ENCODE results near the gene UGT1A8.

Gene UGT1A8

GRCh38 chr2:233705911-233706506 is 88.6 kb downstream of the UGT1A8 start:
- WGBS (ENCODE audit: extremely low coverage, insufficient coverage, low lambda C conversion rate), result no CpG with 5 or more reads among the region's 4 CpGs
- no peak overlapping the region for H2BK15ac ChIP-seq (replicated peaks; ENCODE audit: low read depth)
- H4K5ac ChIP-seq (ENCODE audit: low read length), result no peak overlapping the region
- H3K4ac ChIP-seq (ENCODE audit: low read depth, low read length), result no peak overlapping the region
- H3K9ac ChIP-seq (ENCODE audit: low read length), result no peak overlapping the region
- H3K79me1 ChIP-seq (ENCODE audit: low read length), result no peaks in the 10 kb centered on the region
- no peak overlapping the region for H4K8ac ChIP-seq (ENCODE audit: low read depth, low read length)
- H3K79me2 ChIP-seq (ENCODE audit: control insufficient read depth, insufficient read depth, low read length), result no peaks in the 10 kb centered on the region
- no peaks in the 10 kb centered on the region for H3K27me3 ChIP-seq (ENCODE audit: insufficient read depth, low read length, poor library complexity)
- H3K4me2 ChIP-seq (ENCODE audit: low read length), result no peak overlapping the region
- no peak overlapping the region for H3K4me3 ChIP-seq (ENCODE audit: low read length)
- H3K23ac ChIP-seq (ENCODE audit: low read length), result no peak overlapping the region
- no peak overlapping the region for H3K27ac ChIP-seq (ENCODE audit: low read depth, low read length)
- no peak overlapping the region for H3K56ac ChIP-seq (ENCODE audit: low read length)
- H2AK5ac ChIP-seq (ENCODE audit: low read length), result no peak overlapping the region
- DNase-seq, result no peak
- no peak overlapping the region for H3K18ac ChIP-seq (ENCODE audit: low read length)
- H2BK120ac ChIP-seq (ENCODE audit: low read depth, low read length), result no peak overlapping the region
- no peaks in the 10 kb centered on the region for H3K36me3 ChIP-seq (ENCODE audit: control insufficient read depth, insufficient read depth, low read length)
- H2BK5ac ChIP-seq (ENCODE audit: low read length), result no peak overlapping the region
- no peaks in the 10 kb centered on the region for H3K4me1 ChIP-seq (ENCODE audit: control insufficient read depth, low read depth, low read length)

DNA sequence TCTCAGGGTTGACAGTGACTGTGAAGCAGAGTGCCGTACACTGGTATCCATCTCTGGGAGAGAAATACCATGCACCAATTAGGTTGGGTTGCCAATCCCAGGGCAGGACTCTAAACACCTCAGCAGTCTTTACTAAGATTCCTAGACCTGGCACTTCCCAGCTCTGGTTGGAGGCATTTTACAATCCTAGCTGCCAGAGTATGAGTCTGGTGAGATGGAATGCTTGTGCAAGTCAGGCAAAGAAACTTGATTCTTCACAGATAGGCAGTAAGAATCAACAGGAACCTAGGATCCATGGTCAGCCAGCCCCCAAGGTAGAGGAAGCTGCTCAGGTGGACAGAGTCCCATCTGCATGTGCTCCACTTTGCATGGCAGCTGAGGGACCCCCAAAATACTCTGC is 89.3 kb downstream of the UGT1A8 start:
- Histone ChIP-seq H3K79me2 (ENCODE audit: control insufficient read depth, insufficient read depth, low read length) (no peaks in the 10 kb centered on the region), H4K5ac (ENCODE audit: low read length) (no peak overlapping the region), H3K36me3 (ENCODE audit: control insufficient read depth, insufficient read depth, low read length) (no peaks in the 10 kb centered on the region), H3K23ac (ENCODE audit: low read length) (no peak overlapping the region), H2BK5ac (ENCODE audit: low read length) (no peak overlapping the region), H3K56ac (ENCODE audit: low read length) (no peak overlapping the region), H2BK15ac (replicated peaks; ENCODE audit: low read depth) (no peak overlapping the region), H3K27me3 (ENCODE audit: insufficient read depth, low read length, poor library complexity) (no peaks in the 10 kb centered on the region), H2BK120ac (ENCODE audit: low read depth, low read length) (no peak overlapping the region), H3K18ac (ENCODE audit: low read length) (no peak overlapping the region), H3K4me1 (ENCODE audit: control insufficient read depth, low read depth, low read length) (no peaks in the 10 kb centered on the region), H4K8ac (ENCODE audit: low read depth, low read length) (no peak overlapping the region), H3K4me3 (ENCODE audit: low read length) (no peak overlapping the region), H3K9ac (ENCODE audit: low read length) (no peak overlapping the region), H3K27ac (ENCODE audit: low read depth, low read length) (no peak overlapping the region), H3K4ac (ENCODE audit: low read depth, low read length) (no peak overlapping the region), H2AK5ac (ENCODE audit: low read length) (no peak overlapping the region), H3K79me1 (ENCODE audit: low read length) (no peaks in the 10 kb centered on the region), H3K4me2 (ENCODE audit: low read length) (no peak overlapping the region)
- no CpG with 5 or more reads among the region's 1 CpG for WGBS (ENCODE audit: extremely low coverage, insufficient coverage, low lambda C conversion rate)
- DNase-seq, result no peak

- Histone ChIP-seq H3K27me3 (ENCODE audit: insufficient read depth, low read length, poor library complexity) (no peaks in the 10 kb centered on the region), H3K27ac (ENCODE audit: low read depth, low read length) (no peak overlapping the region), H3K79me2 (ENCODE audit: control insufficient read depth, insufficient read depth, low read length) (no peaks in the 10 kb centered on the region), H3K9ac (ENCODE audit: low read length) (no peak overlapping the region), H2AK5ac (ENCODE audit: low read length) (no peak overlapping the region), H3K23ac (ENCODE audit: low read length) (no peak overlapping the region), H3K56ac (ENCODE audit: low read length) (no peak overlapping the region), H3K18ac (ENCODE audit: low read length) (no peak overlapping the region), H2BK5ac (ENCODE audit: low read length) (no peak overlapping the region), H3K4me2 (ENCODE audit: low read length) (no peak overlapping the region), H2BK120ac (ENCODE audit: low read depth, low read length) (no peak overlapping the region), H4K8ac (ENCODE audit: low read depth, low read length) (no peak overlapping the region), H3K79me1 (ENCODE audit: low read length) (no peaks in the 10 kb centered on the region), H2BK15ac (replicated peaks; ENCODE audit: low read depth) (no peak overlapping the region), H3K4ac (ENCODE audit: low read depth, low read length) (no peak overlapping the region), H4K5ac (ENCODE audit: low read length) (no peak overlapping the region), H3K36me3 (ENCODE audit: control insufficient read depth, insufficient read depth, low read length) (no peaks in the 10 kb centered on the region), H3K4me1 (ENCODE audit: control insufficient read depth, low read depth, low read length) (no peaks in the 10 kb centered on the region), H3K4me3 (ENCODE audit: low read length) (no peak overlapping the region)
- DNase-seq, result no peak
- WGBS (ENCODE audit: extremely low coverage, insufficient coverage, low lambda C conversion rate), result no CpG with 5 or more reads among the region's 10 CpGs
Observed at GRCh38 chr2:233707940-233708644, 90.7 kb downstream of the UGT1A8 start.

DNA sequence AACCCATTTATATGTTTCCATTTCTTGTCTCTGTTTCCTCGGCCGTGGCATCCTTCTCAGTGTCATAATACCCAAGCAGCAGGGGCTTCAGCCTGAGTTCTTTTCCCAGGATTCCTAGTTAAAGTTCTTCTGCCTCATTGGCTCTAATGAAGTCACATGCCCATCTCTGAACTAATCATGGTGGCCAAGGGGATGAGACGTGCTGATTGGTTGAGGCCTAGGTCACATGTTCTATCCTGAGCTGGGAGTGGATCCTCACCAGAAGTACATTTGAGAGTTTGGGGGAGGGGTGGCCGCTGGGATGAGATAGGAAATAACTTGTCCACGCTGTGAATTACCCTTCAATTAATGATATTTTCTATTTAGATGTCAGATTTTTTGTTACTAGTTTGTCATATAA is 91.5 kb downstream of the UGT1A8 start:
- H3K23ac ChIP-seq (ENCODE audit: low read length), result no peak overlapping the region
- H2BK120ac ChIP-seq (ENCODE audit: low read depth, low read length), result no peak overlapping the region
- no peak overlapping the region for H3K4me3 ChIP-seq (ENCODE audit: low read length)
- no peak overlapping the region for H2BK5ac ChIP-seq (ENCODE audit: low read length)
- H4K5ac ChIP-seq (ENCODE audit: low read length), result no peak overlapping the region
- H3K27ac ChIP-seq (ENCODE audit: low read depth, low read length), result no peak overlapping the region
- no peaks in the 10 kb centered on the region for H3K4me1 ChIP-seq (ENCODE audit: control insufficient read depth, low read depth, low read length)
- no peak overlapping the region for H3K18ac ChIP-seq (ENCODE audit: low read length)
- H3K4me2 ChIP-seq (ENCODE audit: low read length), result no peak overlapping the region
- H3K79me1 ChIP-seq (ENCODE audit: low read length), result no peaks in the 10 kb centered on the region
- no peak overlapping the region for H3K4ac ChIP-seq (ENCODE audit: low read depth, low read length)
- no peak overlapping the region for H2BK15ac ChIP-seq (replicated peaks; ENCODE audit: low read depth)
- no CpG with 5 or more reads among the region's 5 CpGs for WGBS (ENCODE audit: extremely low coverage, insufficient coverage, low lambda C conversion rate)
- H3K56ac ChIP-seq (ENCODE audit: low read length), result no peak overlapping the region
- no peaks in the 10 kb centered on the region for H3K79me2 ChIP-seq (ENCODE audit: control insufficient read depth, insufficient read depth, low read length)
- no peaks in the 10 kb centered on the region for H3K27me3 ChIP-seq (ENCODE audit: insufficient read depth, low read length, poor library complexity)
- H2AK5ac ChIP-seq (ENCODE audit: low read length), result no peak overlapping the region
- no peak overlapping the region for H4K8ac ChIP-seq (ENCODE audit: low read depth, low read length)
- no peak overlapping the region for H3K9ac ChIP-seq (ENCODE audit: low read length)
- peak; percentile 45 for DNase-seq
- H3K36me3 ChIP-seq (ENCODE audit: control insufficient read depth, insufficient read depth, low read length), result no peaks in the 10 kb centered on the region

DNA sequence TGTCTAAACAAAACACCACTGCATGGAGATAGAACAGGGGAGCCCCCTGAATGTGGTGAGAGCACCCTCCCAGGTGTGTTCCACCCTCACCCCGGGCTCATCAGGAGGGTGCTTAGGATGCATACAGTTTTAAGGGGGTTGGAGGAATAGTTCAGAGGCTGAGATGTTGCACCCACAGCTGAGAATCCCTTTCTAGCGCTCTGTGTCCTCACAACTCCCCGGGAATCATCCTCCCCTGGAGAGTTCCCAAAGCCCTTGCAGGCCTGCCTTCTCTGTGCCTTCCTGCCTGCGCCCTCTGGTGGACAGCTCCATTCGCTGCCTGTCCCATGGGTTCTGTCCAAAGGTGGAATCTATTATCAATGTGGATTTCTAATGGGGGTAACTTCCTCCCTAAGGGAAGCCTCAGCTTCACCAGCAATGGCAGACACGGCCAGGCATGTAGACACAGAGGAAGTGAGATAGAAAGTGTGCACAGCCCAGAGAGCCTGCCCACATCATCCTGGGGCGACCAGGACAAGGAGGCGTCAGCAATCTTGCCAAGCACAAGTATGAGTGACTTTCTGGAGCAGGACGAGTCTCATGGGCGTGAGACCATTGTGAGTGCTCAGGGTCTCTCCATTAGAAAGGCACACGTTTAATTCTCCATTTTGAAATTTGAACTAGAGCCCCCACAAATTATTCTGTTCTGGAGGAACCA is 94.0 kb downstream of the UGT1A8 start:
- Histone ChIP-seq H3K9ac (ENCODE audit: low read length) (no peak overlapping the region), H4K5ac (ENCODE audit: low read length) (no peak overlapping the region), H3K36me3 (ENCODE audit: control insufficient read depth, insufficient read depth, low read length) (no peaks in the 10 kb centered on the region), H3K27ac (ENCODE audit: low read depth, low read length) (no peak overlapping the region), H3K79me1 (ENCODE audit: low read length) (no peaks in the 10 kb centered on the region), H4K8ac (ENCODE audit: low read depth, low read length) (no peak overlapping the region), H2BK5ac (ENCODE audit: low read length) (no peak overlapping the region), H3K4ac (ENCODE audit: low read depth, low read length) (no peak overlapping the region), H2AK5ac (ENCODE audit: low read length) (no peak overlapping the region), H2BK120ac (ENCODE audit: low read depth, low read length) (no peak overlapping the region), H3K23ac (ENCODE audit: low read length) (no peak overlapping the region), H3K4me3 (ENCODE audit: low read length) (no peak overlapping the region), H3K79me2 (ENCODE audit: control insufficient read depth, insufficient read depth, low read length) (no peaks in the 10 kb centered on the region), H3K4me1 (ENCODE audit: control insufficient read depth, low read depth, low read length) (no peaks in the 10 kb centered on the region), H3K56ac (ENCODE audit: low read length) (peak overlapping the region; percentile 26), H2BK15ac (replicated peaks; ENCODE audit: low read depth) (no peak overlapping the region), H3K27me3 (ENCODE audit: insufficient read depth, low read length, poor library complexity) (no peaks in the 10 kb centered on the region), H3K4me2 (ENCODE audit: low read length) (no peak overlapping the region), H3K18ac (ENCODE audit: low read length) (no peak overlapping the region)
- DNase-seq, result peak; percentile 81
- WGBS (ENCODE audit: extremely low coverage, insufficient coverage, low lambda C conversion rate), result no CpG with 5 or more reads among the region's 11 CpGs
